ENCODE results near the gene MXRA8.

MXRA8 gene

GRCh38 chr1:1348420-1349255 lies 9.7 kb downstream of the MXRA8 start:
- DNase-seq: peak; percentile 48

DNA sequence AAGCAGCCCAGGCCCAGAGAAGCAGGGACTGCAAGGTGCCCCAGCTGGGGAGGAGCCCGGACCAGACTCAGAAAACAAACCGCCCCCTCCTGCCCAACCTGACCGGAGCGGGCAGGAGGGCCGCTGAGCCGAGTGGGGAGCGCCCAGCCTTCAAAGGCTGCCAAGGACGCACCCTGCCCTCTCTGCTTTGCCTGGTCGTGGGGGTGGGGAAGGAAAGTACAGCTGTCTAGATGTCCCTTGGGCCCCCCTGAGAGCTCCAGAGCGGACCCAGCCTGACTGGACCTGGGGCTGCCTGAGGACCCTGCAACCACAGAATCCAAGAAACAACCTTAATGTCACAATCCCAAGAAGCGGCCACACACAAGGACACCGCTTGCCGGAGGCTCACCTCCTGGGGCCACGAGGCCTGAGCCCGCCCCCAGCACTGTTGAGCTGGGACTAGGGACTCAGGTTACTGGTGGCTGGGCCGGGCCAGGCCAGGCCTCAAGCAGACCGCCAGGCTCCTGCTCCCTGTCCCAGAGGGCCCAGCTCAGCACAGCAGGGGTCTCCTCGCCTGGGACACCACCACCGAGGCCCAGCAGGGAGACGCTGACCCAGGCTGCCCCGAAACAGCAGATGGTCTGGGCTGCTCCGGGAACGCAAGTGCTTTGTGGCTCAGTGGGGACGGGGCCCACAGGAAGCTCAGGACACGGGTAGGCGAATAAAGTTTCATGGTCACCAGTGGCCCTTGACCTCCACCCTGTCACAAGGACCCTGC lies 10.5 kb downstream of the MXRA8 start:
- no peak for DNase-seq

GRCh38 chr1:1347026-1347595 lies 11.2 kb downstream of the MXRA8 start:
- no peak for DNase-seq

GRCh38 chr1:1346501-1346890 lies 11.9 kb downstream of the MXRA8 start:
- DNase-seq: no peak

DNA sequence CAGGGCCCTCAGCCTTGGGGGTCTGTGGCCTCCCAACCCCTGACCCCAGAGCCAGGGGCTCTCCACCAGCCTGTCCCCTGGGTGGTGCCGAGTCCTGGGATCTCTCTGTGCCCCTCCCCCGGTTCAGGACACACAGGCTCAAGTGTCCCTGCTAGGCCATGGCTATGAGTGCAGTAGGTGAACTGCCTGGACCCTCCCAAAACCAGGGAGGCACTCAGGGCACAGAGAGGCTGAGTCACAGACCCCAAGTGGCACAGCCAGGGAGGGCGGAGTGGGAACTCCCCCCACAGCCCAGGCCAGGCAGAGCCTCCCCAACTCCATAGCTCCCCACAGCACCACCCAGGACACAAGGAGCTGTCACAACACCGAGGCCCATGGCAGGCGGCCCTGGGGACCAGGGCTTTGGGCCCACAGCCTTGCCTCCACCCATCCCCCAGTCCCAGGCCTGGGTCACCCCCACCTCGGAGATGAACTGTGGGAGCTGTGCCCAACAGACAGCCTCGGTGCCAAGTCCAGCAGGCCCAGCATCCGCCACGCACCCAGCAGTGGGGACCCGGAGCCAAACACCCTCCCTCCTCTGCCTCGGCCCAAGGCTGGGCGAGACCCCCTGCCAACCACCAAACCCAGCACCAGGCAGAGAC lies 12.4 kb downstream of the MXRA8 start:
- DNase-seq: no peak

GRCh38 chr1:1345384-1345783 lies 13.0 kb downstream of the MXRA8 start:
- DNase-seq: no peak

- peak; percentile 4 for DNase-seq
Observed at GRCh38 chr1:1344655-1345361, 13.5 kb downstream of the MXRA8 start.

- no peak for DNase-seq
Observed at GRCh38 chr1:1343811-1344421, 14.4 kb downstream of the MXRA8 start.

DNA sequence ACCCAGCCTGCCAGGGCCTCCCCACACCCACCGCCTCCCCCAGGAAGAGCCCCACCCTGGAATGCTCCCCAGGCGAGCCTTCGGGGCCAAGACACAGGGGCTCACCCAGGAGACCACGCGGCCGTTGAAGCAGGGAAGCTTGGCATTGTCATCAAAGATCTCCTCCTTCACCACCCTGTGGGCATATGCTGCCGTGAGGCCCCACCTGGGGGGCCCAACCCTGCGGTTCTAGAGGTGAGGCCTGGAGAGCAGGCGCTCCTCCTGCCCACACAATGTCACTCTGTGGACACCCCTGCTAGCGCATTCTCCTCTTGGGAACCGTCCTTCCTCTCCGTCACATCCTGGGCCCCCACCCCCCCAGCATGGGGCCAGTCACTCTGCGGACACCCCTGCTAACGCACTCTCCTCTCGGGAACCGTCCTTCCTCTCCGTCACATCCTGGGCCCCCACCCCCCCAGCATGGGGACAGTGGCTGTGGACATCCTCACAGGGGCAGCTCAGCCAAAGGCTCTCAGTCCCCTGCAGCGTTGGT lies 15.7 kb downstream of the MXRA8 start:
- DNase-seq: no peak

DNA sequence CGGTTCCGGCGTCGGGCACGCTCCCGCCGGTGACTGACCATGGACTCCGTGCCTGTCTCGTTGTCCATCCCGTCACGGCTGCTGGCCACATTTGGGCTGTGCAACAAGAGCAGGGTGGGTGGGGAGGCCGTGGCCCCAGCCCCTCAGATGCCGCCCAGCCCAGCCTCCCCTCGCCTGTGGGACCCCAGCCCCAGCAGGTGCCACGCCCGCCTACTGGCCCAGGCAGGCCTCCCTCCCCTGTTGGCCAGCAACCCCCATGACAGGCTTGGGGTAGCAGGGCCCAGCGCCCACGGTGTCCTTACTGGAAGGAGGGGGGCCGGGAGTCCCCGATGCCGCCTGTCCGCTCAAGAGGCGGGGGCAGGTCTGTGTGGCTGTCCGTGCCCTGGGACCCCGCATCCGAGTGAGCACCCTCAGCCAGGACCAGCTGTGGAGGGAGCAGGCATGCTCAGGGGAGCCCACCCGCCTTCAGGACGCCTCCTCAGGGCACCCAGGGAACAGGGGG lies 16.2 kb downstream of the MXRA8 start:
- DNase-seq: no peak

DNA sequence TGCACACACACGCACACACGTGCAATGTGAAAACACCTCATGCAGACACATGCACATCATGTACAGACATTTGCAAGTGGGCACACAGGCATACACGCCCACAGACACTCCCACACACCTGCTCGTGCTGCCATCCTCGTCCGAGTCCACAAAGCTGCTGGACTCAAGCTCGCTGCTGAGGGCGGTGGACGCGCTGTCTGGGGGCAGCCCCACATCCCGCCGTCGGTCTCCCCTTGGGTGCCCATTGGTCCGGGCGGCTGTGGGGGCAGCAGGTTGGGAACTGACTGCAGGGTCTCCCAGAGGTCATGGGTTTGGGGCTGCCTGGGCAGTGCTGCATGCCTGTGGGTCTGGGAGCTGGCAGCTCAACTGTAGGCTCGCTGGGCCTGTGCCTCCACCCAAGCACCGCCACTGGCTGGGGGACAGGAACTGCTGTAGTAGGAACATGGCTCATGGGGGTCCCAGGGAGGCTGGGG lies 16.8 kb downstream of the MXRA8 start:
- DNase-seq: no peak

DNA sequence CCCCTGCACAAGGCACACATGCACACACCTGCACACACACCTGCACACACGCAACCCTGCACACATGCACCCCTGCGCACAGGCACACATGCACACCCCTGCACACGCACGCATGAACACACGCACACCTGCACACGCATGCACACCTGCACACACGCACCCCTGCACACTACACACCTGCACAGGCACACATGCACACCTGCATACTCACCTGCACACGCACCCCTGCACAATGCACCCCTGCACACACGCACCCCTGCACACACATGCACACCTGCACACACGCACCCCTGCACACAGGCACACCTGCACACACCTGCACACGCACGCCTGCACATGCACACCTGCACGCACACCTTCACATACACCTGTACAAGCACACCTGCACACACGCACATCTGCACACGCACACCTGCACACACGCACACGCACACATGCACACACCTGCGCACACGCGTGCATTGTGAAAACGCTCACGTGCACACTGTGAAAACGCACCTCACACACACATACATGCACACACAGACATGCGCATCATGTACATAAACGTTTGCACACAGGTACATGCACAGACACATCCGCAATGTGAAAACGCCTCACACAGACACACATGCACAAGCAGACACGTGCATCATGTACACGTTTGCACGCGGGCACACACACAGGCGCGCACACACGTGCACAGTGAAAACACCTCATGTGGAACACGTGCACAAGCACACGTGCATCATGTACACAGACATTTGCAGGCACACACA lies 17.4 kb downstream of the MXRA8 start:
- DNase-seq: no peak

DNA sequence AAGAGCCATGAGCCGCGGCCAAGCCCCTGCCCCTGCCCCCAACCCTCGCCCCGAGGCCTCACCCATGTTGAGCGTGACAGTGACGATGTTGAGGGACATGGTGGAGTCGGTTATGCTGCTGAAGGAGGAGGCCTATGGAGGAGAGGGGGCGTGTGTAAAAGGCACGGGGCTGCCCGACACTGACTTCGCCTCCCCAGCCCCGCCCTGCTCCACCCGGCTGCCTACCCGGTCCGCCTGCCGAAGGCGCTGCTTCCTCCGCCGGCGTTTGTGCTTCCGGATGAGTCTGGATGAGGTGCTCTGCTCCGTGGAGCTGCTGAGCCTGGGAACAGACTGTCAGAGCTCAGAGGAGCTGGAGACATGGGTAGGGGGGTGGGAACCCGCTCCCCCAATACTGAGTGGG lies 18.2 kb downstream of the MXRA8 start:
- no peak for DNase-seq

GRCh38 chr1:1338278-1338677 lies 20.1 kb downstream of the MXRA8 start:
- no peak for DNase-seq

GRCh38 chr1:1337793-1338147 lies 20.6 kb downstream of the MXRA8 start:
- DNase-seq: no peak

DNA sequence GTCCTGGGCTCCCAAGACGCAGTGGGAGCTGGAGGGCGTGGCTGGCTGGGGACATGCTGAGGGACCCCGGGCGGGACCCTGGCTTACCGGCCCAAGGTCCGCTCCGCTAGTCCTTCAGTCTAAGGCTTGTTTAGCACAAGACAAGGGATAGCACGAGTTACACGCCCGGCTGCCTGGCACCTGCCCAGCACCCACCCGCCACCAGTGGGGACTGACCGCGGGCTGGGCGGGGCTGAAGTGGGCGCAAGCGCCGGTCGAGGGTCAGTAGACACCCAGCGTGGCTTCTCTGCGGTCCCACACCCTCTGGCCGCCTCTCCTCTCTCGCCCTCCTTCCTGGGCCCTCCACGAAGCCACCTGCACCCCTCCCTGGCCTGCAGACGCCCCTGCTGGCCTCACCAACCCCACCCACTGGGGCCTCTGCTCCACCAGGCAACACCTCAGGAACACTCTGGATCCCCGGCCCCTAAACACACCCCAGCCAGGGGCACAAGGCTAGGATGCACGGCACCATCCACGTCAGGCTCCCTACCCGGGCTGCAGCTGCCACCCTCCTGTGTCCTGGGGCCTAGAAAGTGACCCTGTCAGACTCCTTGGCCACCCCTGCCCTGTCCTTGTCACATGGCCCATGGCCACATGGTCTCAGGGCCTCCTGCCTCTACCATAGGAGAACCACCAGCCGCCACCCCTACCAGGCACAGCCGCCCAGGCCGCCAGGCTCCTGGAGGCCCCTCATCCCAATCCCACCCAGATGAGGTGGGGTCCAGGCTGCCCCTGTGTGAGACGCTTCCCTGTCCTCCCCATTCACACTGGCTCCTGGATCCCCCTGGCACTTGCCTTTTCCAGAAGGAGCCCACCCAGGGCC lies 21.2 kb downstream of the MXRA8 start:
- DNase-seq: no peak

GRCh38 chr1:1336446-1336845 lies 21.9 kb downstream of the MXRA8 start:
- DNase-seq: no peak

- DNase-seq: no peak
Observed at GRCh38 chr1:1335792-1336248, 22.5 kb downstream of the MXRA8 start.

DNA sequence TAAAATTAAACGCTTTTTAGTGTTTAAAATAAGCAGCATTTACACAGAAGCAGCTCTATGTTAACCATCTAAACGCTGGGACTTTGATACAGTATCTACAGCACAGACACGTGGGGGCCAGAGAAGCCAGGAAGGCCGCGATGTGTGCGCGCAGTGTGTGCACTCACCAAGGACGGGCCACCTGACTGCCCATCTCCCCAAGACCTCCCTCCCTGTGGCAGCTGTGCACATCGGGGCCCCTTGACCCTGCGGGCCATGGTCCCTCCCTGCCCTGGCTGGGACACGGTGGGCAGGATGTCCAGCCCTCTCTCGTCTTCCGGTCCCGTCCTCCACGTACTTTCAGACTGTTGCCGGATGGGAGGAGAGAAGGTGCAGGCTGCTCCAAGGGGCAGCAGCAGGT lies 23.1 kb downstream of the MXRA8 start:
- DNase-seq: no peak

- no peak for DNase-seq
Observed at GRCh38 chr1:1334835-1335234, 23.5 kb downstream of the MXRA8 start.

All from OCI-M1 (cell line).